GOT3 (cell line): ENCODE data around the gene CERT1.
"Not testable (repeated sequence)": the region's sequence is repeated elsewhere in the genome, so short reads cannot be mapped to it uniquely, and the experiment has no call there.

Source experiments
- DNase-seq: peaks from one replicate; lab custom pipeline; 2025; ENCODE audit warnings: mixed read lengths; lab: John Stamatoyannopoulos, UW

The CERT1 gene, protein sequence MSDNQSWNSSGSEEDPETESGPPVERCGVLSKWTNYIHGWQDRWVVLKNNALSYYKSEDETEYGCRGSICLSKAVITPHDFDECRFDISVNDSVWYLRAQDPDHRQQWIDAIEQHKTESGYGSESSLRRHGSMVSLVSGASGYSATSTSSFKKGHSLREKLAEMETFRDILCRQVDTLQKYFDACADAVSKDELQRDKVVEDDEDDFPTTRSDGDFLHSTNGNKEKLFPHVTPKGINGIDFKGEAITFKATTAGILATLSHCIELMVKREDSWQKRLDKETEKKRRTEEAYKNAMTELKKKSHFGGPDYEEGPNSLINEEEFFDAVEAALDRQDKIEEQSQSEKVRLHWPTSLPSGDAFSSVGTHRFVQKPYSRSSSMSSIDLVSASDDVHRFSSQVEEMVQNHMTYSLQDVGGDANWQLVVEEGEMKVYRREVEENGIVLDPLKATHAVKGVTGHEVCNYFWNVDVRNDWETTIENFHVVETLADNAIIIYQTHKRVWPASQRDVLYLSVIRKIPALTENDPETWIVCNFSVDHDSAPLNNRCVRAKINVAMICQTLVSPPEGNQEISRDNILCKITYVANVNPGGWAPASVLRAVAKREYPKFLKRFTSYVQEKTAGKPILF

DNA sequence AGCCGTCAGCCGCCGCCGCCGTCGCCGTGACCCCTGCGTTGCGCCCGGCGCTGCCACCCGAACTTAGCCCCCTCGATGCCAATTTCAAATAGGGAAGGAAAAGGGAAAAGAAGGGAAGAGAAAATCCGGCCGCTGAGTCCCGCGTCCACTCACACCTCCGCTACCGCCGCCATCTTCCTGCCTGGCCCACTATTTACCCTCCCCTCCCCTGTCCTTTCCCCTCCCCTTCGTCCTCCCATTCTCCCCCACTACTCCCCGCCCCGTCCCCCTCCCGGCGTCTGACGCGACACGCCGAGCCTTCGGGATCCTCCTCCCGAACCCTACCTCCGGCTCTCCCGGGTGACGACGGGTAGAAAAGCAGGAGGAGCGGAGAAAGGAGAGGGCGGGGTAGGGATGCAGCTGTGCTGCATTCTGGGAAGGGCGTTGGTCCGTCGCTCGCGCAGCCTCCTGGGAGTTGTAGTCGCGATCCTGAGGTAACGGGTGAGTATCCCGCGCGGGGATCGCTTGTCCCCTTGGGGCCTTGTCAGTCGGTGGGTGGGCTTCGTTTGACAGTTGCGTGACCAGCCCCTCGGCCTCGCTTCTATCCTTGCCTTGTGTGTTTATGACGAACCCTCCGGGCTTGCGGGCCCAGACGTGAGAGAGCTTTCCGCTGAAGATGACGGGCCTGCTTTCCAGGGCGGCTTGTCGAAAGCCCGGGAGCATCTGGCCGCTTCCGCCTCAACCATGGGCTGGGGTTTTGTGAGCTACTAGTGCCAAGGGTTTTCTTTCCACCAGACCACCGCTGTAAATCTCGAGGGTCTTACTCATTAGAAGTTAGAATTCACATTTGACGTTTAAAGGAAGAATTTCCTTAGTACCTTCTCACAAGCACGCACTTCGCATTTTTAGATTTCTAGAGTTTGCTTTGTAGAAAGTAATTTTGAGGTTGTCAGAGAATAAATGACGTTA, at the start of gene CERT1, which contains the start of gene POLK:
Gene CERT1 (minus strand): TSS at position 195 of the 948 bp plus-strand sequence. CDS start 422 bp downstream, outside the sequence.
Gene POLK (plus strand): TSS at position 457 of the 948 bp plus-strand sequence.
- DNase-seq: peak; percentile 89

DNA sequence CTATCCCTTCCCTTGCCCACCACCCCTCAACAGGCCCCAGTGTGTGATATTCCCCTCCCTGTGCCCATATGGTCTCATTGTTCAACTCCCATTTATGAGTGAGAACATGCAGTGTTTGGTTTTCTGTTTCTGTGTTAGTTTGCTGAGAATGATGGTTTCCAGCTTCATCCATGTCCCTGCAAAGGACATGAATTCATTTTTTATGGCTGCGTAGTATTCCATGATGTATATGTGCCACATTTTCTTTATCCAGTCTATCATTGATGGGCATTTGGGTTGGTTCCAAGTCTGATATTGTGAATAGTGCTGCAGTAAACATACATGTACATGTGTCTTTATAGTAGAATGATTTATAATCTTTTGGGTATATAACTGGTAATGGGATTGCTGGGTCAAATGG, 49.2 kb upstream of the CERT1 start:
- DNase-seq: not testable (repeated sequence)

GRCh38 chr5:75558981-75559632, 47.7 kb upstream of the CERT1 start:
- no peak for DNase-seq

DNA sequence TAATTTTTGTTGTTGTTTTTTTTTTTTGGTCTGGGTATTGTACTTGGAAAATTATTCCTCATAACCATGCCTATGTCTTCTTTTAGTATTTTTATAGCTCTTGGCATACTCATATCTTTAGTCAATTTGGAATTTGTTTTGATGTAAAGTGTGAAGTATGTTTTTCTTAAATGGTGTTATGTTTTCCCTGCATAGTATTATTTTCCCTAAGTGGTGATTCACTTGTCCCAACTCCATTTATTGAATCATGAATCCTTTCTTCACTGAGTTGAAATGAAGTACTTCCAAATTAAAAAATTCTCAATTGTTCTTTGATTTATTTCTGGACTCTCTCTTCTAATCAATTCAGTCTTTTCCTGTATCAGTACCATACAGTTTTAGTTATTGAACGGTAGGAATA, 46.8 kb upstream of the CERT1 start:
- no peak for DNase-seq

DNA sequence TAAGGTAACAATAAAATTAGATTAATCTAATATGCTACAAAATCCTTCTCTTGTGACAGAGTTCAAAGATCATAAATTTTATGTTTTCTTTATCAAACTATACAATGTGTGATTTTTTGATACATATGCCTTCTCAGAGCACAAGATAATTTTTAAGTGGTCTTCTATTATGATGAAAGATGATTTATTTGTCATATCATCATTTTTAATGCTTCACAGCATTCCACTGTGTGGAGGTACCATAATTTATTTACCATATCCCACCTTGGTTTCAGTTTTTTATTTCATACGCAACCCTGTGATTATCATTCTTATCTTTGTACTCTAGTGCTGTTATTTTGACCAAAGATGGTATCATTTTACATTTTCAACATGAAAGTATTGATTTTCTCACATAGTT, 41.9 kb upstream of the CERT1 start:
- DNase-seq: no peak

- no peak for DNase-seq
These were observed 41.3 kb upstream of the CERT1 start for GRCh38 chr5:75552764-75553163.

GRCh38 chr5:75551471-75551870, 40.0 kb upstream of the CERT1 start:
- no peak for DNase-seq

- DNase-seq: no peak
These were observed 39.2 kb upstream of the CERT1 start for GRCh38 chr5:75550597-75550996.

DNA sequence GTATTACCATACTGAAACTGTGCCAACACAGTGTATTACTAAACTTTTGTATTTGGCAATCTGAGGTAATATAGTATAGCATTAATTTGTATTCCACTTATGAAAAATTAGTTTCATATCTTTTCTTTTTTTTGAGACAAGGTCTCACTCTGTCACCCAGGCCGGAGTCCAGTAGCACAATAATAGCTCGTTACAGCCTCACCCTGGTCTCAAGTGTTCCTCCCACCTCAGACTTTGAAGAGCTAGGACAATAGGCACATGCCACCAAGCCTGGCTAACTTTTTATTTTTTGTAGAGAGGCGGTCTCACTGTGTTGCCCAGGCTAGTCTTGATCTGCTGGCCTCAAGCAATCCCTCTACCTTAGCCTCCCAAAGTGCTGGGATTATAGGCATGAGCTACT, 36.4 kb upstream of the CERT1 start:
- DNase-seq: no peak

DNA sequence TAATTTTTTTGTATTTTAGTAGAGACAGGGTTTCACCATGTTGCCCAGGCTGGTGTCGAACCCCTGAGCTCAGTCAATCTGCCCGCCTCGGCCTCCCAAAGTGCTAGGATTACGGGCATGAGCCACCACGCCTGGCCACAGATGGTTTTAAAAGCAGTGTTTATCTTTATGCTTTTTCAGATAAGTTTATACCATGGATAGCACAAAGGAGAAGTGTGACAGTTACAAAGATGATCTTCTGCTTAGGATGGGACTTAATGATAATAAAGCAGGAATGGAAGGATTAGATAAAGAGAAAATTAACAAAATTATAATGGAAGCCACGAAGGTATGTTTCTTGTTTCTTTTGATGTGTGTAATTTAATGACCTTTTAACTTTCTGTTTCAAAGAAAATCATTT, 35.4 kb upstream of the CERT1 start:
- no peak for DNase-seq

DNA sequence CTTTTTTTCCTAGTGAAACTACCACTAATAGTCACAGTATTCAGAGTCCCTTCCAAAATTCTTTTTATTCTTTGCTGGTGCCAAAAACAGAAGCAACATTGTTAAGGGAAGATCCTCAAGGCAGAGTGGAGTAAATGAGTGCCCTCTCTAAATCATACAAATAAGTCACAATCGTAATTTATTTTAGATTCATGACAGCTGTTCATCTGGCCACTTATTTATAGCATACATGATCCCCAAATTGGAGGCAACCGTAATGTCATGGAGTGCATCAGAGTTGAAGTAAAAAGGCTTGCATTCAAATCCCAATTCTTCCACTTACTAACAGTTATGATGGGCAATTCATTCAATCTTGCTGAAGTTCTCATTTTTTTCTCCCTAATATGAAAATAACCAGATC, 33.7 kb upstream of the CERT1 start:
- no peak for DNase-seq

DNA sequence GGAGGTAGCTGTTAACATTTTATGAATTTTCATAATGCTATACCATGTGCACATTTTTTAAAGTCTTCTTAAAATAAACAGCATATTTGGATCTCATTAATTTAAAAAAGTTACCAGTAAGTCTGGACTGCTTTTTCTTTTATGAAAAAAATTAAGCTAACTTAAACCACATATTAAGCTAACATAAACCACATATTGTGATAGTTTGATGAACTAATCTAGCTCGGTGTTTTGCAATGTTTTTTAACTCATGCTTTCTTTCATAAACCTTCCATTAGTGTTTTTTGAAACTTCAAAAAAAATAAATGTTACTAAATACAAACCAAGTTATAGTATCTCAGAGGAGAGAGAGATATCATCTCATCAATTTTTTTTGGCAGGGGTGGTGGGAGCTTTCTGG, 26.8 kb upstream of the CERT1 start:
- DNase-seq: no peak

- no peak for DNase-seq
These were observed 25.4 kb upstream of the CERT1 start for GRCh38 chr5:75536694-75537360.

DNA sequence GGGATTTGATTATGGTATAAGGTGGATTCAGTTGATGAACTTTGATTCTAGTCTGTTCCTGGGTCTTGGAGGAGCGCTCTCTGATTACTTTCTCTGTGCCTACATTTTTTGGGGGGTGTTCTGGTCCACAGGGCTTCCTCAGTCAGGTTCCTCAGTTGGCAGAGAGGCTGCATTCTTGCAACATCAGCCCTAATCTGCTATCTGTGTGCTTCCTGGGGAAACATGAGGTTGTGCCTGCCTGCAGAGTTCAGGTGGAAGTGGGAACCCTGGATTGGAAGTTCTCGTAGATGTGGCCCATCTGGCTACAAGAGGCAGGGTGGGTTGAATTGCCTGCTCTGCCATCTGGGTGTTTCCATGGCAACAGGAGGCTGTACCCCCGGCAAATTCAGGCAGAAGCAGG, 24.7 kb upstream of the CERT1 start:
- no peak for DNase-seq

DNA sequence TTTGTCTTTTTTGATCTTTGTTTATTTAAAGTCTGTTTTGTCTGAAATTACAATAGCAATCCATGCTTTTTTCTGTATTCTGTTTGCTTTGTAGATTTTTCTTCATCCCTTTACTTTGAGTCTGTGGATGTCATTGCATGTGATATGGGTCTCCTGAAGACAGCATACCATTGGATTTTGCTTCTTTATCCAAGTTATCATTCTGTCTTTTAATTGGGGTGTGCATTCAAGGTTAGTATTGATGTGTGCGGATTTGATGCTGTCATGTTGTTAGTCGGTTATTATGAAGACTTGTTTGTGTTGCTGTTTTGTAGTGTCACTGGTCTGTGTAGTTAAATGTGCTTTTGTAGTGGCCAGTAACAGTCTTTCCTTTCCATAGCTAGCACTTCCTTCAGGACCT, 23.3 kb upstream of the CERT1 start:
- DNase-seq: no peak

- DNase-seq: not testable (repeated sequence)
These were observed 22.3 kb upstream of the CERT1 start for GRCh38 chr5:75533716-75534115.

GRCh38 chr5:75532190-75532589, 20.8 kb upstream of the CERT1 start:
- no peak for DNase-seq

- no peak for DNase-seq
These were observed 17.8 kb upstream of the CERT1 start for GRCh38 chr5:75529185-75529584.

- no peak for DNase-seq
These were observed 14.6 kb upstream of the CERT1 start for GRCh38 chr5:75526070-75526469.

DNA sequence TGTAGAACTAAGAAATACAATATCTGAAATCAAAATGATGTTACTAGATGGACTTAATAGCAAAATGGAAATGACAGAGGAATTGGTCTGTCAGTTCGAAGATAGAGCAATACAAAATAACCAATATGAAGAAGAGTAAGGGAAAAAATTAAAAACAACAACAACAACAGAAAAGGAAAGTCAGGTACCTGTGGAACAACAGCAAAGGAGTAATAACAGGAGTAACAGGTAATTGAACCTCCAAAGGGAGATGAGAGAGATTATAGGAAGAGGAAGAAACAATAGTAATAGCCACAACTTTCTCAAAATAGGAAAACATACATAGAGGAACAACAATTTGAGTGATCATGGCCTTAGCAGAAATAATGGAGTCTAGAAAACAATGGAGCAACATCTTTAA, 13.9 kb upstream of the CERT1 start:
- no peak for DNase-seq

DNA sequence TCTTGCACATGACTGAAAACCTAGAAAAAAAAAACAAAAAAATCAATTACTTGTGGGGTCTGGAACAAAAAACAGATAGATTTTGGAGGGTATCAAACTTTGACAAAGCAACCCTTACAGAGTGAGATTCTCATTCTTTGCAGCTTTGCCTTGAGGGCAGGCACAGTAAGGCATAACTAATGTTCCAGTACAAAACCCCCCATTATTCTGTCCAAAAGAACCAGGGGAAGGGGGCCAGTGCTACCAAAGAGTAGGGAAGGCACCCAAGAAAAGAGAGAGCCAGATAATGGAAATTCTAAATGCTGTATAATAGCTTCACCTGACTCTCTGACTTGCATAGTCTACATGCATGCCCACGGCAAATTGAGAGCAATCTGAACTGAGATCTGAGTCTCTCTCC, 13.2 kb upstream of the CERT1 start:
- no peak for DNase-seq
